Fibroblast of skin of left biceps (primary cell): ENCODE measurements around the gene IFFO2.
A peak's percentile ranks its signal among the peaks of the same experiment; 100 is the strongest.

Experiments
- DNase-seq, 2 experiments: peaks; one replicate each; pipeline ENCODE4 v3.0.0-alpha.2; 2013; ENCODE audit warnings: low read depth in 2 of 2

Gene IFFO2

DNA sequence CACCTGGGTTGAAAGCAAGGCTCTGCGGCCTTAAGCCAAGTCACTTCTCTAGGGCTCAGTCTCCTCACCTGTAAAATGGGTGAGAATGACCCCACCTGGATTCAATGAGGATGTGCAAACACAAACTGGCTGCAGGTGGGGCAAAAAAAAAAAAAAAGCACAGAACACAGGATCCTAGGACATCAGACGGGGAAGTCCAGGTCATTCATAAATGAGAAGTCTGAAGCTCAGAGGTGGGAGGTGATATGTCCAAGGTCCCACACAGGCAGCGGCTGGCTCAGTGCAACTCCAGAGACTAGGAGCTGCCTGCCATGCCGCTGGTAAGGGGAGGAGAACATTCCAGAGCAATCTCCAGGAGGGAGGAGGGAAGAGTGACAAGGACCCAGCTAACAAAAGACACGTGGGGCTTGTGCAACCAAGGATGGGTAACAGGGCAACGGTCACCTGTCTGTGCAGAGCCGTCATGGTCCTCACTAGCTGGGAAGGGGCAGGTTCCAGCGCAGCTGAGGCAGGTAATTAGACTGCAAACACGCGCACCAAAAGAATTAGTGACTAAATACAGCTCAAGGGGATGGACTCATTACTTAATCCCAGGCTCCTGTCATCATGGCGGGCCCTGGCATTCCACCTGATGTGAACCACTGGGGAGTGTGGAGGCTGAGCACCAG lies 19.5 kb downstream of the IFFO2 start:
- no peak for DNase-seq

DNA sequence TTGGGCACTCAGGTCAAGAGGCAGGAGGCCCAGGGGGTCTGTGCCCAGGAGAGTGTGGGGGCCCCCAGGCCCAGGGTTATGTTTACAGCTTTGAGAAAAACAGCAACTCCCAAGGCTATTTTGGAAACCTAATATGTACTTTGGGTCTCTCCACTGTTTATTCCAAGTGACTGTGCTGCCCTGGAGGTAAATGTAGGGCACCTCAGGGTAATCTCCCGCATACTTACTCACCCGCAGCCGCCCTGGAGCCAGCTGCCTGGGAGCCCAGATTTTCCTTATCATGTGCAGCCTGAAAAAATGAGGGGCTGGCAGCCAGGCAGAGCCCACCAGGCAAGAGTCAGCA lies 20.0 kb downstream of the IFFO2 start:
- no peak for DNase-seq

DNA sequence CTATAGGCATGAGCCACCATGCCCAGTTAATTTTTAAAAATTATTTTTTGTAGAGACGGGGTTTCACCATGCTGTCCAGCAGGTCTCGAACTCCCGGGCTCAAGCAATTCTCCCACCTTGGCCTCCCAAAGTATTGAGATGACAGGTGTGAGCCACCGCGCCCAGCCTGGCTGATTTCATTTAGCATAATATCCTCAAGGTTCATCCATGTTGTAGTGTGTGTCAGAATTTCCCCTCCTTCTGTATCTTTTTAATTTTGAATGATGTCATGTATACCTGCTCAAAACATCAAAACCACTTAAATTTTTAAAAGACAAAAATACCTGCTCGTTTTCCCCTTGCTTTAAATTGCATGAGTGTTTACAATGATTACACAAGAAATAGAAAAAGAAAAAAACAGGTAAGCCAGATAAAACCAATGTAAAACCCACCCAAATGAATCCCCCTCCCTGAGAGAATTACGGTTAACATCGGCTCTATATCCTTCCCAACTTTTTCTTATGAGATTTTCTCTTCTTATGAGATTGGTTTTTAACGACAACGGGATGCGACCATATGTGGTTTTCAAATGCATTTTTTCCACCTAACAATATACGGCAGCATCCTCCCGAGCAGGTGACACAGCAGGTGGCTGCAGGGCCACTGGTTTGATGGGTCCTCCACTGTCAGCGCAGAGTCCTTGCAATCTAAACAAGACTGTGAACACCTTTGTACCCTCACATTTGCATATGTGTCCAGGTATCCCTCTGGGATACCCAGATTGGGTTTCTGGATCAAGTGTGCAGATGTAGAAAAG lies 22.1 kb downstream of the IFFO2 start:
- no peak for DNase-seq

DNA sequence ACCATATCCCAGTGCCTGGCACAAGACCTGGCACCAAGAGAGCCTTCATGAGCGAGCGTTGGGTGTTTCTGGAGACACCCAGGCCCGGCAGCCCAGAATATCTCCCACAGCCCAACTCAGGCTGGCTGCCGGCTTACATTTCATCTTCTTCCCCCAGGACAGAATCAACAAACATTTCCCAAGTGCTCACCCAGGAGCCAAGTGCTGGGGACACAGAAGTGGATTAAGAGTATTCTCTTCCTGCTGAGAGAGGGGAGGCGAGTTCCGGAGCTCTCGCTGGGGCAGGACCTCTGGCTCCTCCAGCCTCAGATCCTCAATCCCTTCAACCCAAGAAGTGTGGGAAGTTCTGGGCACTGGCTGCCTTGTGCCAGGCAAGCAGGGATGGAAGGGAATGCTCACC lies 23.6 kb downstream of the IFFO2 start:
- DNase-seq: no peak

DNA sequence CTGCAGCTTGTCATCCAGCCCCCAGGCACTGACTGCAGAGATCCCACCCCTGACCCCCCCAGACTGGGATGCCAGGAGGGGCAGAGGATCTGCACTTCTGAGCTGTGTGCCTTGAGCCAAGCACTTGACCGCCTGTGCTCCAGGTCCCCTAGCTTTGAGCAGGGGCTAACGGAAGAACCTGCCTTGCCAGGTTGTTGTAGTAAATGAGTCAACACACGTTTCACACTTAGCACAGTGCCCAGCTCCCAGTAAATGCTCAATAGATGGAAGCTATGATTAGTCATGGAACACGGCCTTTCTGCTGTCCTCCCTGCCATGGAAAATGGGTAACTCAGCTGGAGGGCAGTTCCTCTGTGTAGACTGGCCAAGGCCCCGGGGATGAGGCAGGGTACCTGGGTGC lies 24.1 kb downstream of the IFFO2 start:
- DNase-seq: no peak

DNA sequence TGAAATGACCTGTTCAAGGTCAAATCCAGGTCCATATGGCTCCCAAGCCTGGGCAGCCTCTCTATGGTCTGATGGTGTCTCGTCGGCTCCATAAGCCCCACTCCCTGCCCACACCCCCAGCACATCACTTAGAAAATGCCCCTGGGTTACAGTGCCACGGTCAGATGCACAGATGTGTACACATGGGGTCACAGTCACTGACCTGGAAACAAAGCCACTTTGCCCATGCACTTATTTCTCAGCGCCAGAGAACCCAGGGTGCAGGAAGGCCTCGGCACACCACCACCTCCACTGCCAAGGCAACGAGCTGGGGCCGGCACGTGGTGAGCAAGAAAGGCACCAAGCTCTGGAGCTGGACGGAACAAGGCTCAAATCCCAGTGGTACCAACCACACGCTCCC lies 24.7 kb downstream of the IFFO2 start:
- no peak for DNase-seq

DNA sequence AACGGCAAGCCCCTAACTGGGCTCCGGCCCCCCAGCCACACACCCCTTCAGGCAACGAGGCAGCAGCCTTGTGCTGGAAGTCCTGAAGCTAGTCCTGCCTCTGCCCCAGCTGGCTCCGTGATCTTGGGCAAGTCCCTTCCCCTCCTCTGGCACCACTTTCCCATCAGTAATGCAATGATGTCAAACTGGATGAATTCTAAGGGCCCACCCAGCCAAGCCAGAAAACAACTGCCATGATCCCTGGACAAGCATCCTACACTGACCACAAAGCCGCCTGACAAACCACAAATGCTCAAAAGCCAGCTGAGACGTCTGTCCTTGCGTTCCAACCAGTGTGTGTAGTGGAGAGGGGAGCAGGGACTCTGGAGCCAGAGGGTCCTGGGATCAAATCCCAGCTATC lies 26.8 kb downstream of the IFFO2 start:
- DNase-seq: no peak

DNA sequence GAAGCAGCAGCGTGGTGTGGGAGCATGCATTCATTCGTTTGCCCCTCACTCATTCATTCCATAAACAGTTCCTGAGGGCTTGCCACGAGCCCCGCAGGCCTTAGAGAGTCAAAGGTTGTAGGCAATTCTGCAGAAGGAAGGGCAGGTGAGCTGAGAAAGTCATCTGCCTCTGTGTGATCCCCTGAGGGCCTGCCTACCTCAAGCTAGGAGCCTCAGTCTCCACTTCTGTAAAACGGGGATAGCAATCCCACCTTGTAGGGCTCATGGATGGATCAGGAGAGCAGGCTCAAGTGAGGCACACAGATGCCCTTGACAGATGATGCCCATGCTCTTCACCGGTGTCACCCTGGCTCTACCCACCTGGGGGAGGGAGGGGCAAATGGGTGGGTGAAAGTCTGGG lies 27.5 kb downstream of the IFFO2 start:
- no peak for DNase-seq

DNA sequence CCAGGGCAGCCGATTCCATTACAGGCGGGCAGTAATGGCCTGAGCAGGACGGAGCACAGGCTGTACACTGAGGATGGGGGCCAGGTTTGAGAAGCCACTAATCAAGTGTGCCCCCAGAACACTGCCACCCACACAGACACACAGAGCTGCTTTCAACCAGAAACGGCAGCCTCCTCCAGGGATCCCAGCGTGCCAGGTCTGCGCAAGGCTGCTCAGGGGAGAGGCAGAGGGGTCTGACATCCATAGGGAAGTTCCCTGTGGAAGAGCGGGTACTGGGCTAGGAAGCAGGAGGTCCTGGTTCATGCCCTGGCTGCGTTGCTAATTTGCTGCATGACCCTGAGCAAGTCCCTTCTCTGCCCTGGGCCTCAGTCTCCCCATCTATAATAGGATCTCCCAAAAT lies 28.1 kb downstream of the IFFO2 start:
- no peak for DNase-seq

DNA sequence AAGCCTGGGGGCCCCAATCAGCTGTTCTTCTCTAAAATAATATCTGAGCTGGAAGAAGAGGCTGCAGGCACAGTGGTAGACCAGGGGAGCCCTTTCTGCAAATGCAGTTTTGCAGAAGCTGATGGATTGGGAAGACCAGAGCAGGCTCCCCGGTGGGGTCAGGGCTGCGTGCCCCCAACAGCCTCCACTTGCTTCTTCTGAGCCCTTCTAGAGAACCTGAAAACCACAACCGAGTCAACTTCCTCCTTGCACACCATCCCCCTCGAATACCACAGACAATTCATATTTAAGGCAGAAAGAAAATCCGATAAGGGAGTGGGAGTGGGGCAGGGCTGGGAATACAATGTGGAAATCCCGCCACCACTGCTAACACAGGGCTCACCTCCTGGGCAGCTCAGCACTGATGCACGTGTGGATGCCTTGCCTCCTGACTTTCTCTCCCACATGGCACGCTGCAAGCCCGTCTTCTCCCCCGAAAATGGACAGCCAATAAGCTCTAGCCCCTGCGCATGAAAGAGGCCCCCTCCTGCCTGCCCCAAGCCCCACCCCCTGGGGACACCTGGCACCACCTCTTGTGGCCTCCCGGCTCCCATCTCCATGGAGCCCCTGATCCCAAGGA lies 28.7 kb downstream of the IFFO2 start:
- no peak for DNase-seq

DNA sequence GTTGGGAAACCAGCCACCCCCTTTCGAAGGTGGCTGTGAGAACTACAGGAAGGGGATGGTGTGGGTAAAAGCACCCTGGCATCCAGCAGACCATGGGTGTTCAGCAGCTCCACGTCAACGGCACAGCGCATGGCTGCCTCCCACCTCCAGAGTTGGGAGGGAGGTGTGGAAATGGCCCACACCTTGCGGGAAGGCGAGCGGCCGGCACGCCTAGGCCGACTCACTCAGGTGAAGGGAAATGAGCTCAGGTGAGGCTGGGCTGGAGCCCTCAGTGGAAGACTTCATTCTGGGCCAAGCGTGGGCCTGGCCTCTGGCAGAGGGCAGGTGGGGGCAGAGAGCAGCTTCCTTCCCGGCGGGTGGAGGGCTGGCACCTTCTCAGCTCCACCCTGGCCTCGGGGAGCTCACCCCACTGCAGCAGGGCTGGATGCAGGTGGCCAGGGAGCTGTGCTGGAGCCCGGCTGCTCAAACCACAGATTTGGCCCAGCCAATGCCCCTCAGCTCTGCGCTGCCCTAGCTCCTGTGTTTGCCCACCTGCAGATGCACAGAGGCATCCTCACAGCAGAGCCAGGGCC lies 29.3 kb downstream of the IFFO2 start:
- DNase-seq: no peak

DNA sequence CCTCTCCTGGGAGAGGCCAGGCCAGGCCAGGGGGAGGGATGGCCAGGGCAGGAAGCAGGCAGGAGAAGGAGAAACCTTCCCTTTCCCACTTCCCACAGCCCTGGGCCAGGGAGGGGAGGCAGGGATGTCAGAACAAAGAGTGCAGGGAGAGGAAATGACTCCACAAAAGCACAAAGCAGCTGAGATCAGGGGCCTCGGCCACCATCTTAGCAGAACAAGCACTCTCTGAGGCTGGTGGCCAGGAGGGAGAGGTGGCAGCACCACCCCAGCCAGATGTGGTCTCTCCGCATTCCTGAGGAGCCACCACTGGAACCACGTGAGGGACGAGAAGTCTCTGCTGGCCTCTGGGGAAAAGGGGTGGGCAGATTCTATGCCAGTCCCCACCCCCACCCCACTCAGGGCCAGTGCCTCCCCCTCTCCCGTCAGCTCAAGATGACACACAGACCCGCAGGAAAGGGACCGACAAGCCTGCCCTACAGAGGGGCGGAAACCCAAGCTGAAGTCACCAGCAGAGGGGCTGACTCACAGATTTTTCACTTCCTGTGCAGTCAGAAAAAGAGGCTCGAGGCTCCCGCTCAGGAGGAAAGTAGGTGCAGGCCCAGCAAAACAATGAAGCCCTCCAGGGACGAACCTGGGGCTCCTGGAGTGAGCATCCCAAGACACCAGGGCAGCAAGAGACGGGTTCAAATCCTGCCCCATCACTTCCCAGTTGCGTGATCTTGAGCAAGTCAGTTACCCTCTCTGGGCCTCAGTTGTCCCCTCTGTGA lies 30.0 kb downstream of the IFFO2 start:
- peak; percentile 69 to 73 for DNase-seq

DNA sequence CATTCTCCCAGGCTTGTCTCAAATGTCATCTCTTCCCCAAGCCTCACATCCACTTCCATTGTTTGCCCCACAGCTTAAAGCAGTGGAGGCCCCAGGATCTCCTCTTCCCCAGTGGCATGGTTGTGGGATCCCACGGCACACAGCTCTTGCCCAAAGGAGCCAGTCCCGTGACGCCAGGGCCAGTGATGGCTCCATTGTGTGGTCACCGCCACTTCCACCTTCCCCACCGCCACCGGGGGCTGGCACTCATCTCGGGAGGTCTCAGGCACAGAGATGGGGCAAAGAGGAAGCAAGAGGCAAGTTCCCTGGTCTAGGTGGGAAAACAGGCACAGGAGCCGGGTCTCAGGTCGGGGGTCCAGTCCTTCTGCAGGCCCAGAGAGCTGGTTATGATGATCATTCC lies 31.2 kb downstream of the IFFO2 start:
- no peak for DNase-seq

DNA sequence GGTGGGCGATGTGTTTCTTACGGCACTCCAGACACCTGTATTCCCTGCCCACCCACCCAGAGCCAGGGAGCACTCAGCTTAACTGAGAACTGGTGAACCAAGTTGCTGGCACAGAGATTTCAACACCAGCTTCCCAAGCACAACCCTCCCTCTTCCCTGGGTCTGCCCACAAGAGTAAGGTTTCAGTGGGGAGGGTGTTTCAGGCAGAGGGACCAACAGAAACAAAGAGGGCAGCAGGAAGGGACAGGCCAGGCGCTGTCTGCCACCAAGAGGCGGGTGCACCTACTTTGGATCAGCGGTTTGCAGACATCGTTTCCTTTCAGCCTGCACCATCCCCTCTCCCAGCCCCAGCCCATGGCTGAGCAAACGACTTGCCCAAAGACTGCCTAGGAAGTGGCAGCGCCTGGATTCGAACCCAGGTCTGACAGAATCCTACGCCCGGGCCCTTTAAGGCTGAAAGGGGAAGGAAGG lies 32.2 kb downstream of the IFFO2 start:
- DNase-seq: no peak

DNA sequence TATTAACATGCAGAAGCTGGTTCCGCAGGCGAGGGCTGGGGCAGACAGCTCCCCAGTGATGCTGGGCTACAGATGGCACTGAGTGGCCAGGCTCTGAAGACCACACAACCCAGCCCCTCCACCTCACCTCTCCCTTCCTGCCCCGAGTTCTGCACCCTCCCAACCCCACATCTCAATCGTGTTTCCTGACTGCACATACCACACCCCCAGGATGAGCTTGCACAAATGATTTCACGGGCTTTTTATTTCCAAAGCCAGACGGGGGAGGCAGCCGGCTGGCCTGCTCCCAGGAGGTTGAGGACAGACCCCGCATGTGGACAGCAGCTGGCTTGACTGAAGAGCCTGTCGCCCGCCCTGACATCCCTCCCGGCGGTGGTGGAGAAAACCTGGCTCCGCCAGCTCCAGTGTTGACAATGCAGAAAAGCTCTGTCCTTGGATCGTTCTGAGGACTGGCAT lies 32.7 kb downstream of the IFFO2 start:
- no peak for DNase-seq

DNA sequence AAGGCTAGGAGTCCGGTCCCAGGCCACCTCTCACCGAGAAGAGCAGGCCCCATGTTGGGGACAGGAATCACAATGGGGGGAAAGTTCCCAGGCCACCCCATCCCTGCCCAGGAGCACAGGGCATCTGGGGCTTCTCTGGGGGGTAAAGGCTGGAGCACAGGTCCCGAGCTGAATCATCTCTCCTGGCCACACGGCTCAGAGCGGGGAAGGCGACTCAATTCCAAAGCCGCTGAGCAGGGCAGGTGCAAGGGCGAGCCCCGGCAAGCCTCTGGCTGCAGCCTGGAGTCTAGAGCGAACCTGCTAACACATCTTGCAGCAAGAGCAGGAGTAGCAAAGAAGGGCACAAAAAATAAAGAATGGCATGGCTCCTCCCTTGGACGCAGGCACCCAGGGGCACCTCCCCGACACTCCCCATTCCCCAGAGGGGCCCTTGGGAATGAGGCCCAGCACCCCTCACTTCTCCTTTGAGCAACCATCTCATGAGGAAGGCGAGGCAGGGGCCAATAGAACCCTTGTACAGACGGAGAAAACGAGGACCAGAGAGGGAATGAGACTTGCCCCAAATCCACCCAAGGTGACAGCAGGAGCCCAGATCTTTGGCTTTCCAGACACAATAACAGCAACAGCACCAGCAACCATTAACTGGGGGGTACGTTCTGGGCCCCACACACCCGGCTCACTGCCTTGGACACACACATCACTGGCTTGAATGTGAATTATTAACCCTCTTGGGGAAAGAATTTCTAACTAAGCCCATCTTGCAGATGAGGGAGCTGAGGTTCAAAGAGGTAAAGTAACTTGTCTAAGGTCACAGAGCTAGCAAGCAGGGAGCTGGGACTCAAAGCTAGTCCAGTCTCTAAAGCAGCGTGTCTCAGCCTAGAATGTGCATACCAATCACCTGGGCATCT lies 33.4 kb downstream of the IFFO2 start:
- no peak for DNase-seq

DNA sequence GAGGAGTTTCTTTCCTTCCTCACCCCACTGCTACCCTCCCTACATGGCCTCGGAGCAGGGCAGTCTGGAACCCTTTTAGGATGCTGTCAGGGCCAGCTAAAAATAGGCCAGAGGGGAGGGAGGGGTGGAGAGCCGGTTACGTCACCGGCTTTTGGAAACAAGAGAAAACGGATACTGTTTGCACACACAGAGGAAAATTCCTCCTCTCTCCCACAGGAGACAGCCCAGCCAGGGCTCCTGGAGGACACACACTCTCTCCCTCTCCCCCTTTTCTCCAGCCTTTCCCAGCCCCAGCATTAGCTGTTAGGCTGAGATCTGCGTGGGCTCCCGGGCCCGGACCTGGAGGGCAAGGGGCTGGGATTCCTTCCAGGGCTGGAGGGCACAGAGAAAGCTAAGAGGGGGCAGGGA lies 34.2 kb downstream of the IFFO2 start:
- peak; percentile 66 to 67 for DNase-seq

DNA sequence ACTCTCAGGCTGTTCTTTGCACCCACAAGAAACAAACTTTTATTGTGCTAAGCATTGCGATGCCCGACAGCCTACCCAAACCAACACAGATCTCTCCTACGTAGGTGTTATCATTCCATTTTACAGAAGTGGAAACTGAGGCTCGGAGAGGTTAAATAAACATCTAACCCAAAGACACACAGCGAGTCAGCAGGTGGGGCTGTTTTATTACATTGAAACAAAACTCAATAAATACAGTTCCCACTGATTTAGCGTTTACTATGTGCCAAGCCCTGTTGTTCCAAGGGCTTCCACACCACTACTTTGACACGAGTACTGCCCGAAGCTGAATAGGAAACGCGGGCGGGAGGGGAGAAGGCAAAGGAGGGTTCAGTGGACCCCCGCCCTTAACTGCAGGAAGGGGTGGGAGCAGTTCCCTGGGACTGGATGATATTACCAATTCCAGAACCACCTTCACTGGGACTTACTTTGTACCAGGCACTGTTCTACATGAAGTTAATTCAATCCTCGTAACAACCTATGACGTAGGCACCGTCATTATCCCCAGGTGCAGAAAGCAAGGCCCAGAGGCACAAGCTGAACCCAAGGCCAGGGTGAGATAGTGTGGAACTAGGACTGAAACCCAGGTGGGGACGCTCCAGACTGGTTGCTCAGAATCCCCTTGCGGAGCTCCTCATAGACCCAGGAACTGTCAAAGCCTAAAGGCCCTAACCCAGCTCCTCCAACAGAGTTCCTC lies 34.8 kb downstream of the IFFO2 start:
- DNase-seq: no peak

DNA sequence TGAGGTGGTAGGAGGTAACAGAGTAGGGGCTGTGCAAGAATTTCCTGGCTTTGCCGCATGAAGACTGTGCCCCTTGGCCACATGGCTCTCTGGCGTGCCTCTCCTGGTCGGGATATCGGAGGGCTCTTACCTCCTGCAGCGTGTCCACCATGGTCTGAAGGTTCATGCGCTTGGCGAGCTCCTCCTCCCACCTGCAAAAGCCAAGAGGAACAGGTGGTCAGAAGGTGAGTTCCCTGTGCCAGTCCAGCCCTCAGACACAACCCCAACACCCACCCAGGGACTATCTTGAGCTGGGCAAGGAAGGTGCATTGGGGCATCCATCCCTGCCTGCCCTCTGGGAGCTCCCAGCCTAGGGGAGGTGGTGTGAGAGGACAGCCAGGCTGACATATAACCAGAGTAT lies 35.5 kb downstream of the IFFO2 start:
- no peak for DNase-seq

DNA sequence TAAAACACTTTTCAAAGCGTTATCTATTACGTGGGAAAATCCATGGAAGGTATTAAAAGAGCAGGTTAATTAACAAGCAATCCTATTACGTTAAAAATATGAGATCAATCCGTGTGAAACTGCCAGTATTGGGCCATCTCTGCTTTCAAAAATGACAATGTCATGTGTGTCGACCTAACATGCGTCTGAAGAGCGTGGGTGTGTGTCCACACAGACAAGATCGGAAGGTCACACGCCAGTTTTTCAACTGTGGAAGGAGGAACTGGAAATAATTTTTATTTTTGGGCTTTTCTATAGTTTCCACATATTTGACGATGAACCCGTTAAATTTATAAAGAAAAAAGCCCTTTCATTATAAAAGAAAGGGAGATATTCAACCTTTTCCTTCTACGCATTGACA lies 36.5 kb downstream of the IFFO2 start:
- no peak for DNase-seq
